Left lung (tissue), 10 donors: ENCODE data around the gene TANC1. TPM values are rescaled to one million over a fixed set of nuclear protein-coding genes. Genes with fewer than 3 reads are reported as not detected.

ENCODE experiments used
- ATAC-seq: fragments of 200-7000 bp; cut with Tn5 transposase; one replicate; pipeline ENCODE4 v1.9.1; 2020; ENCODE audit warnings: moderate library complexity
- DNase-seq, 4 donors: peaks; one replicate each; pipeline ENCODE4 v3.0.0-alpha.2; 2013 to 2020
- H3K27ac ChIP-seq, 2 donors: fragments of 200-600 bp; sonication (generic) in 1 of 2; one replicate each; pipeline versions ENCODE4 v1.5.0 to v1.8.0; 2020 to 2021
- H3K27me3 ChIP-seq, 2 donors: fragments of 200-600 bp; sonication (generic) in 1 of 2; one replicate each; pipeline versions ENCODE4 v1.5.0 to v1.8.0; 2020 to 2021
- H3K36me3 ChIP-seq, 2 donors: fragments of 200-600 bp; sonication (generic) in 1 of 2; one replicate each; pipeline versions ENCODE4 v1.5.0 to v1.8.0; 2020 to 2021
- H3K4me1 ChIP-seq, 2 donors: fragments of 200-600 bp; one replicate each; pipeline ENCODE4 v1.8.0; 2021
- H3K4me3 ChIP-seq, 2 donors: fragments of 200-600 bp; sonication (generic) in 1 of 2; one replicate each; pipeline versions ENCODE4 v1.5.0 to v1.8.0; 2020 to 2021; ENCODE audit warnings: mild to moderate bottlenecking in 1 of 2
- H3K9me3 ChIP-seq, 2 donors: fragments of 200-600 bp; sonication (generic) in 1 of 2; one replicate each; pipeline versions ENCODE4 v1.5.0 to v1.8.0; 2020 to 2021
- CTCF ChIP-seq, 2 donors: fragments of 200-600 bp; sonication (generic) in 1 of 2; IDR thresholded peaks; one replicate each; pipeline versions ENCODE4 v1.5.0 to v1.8.0; 2021; ENCODE audit warnings: antibody characterized with exemption in 2 of 2
- intact Hi-C, 2 donors: fragments of 100-400 bp; cut with DNase I; formaldehyde crosslinking; loops; one replicate each; pipeline versions ENCODE4 v1.11.2 to v1.14.2; 2022
- microRNA-seq, 2 donors: library from miRNA; unstranded; fragments of <30 nt; microRNA quantifications; one replicate each; pipeline ENCODE4, GENCODE V29; 2019
- polyA plus RNA-seq, 6 donors: library from polyadenylated mRNA; unstranded; fragments of 120-200 nt; gene quantifications; one replicate each; pipeline ENCODE4 v1.2.1, GENCODE V29; 2013; ENCODE audit not compliant: insufficient read length in 6 of 6
- total RNA-seq, 2 donors: library from RNA; stranded (reverse); fragmentation: NEBNext Ultra II Directional; extraction: Animal tissue kit (Norgen Biotek cat#: 25700); gene quantifications; one replicate each; pipeline ENCODE4 v1.2.1, GENCODE V29; 2021
- donor health status: DM: no; HTN: yes; CAD: no.
- donor health status: DM: no; HTN: no; CAD: no.

TANC1 gene
- total and polyA plus RNA-seq, 8 donors: 40.1 to 76.6 (median 53.3) TPM

- no peaks in the 10 kb centered on the region for H3K9me3 ChIP-seq
- intact Hi-C loops: no loop called here
- H3K4me3 ChIP-seq: no peak overlapping the region
- H3K4me1 ChIP-seq: no peaks in the 10 kb centered on the region
- DNase-seq (no peak), ATAC-seq (no peak)
- no peak for TF ChIP-seq CTCF (IDR thresholded peaks at IDR 0.05)
- no peak overlapping the region for H3K27ac ChIP-seq
- H3K36me3 ChIP-seq: peaks cover 0 to 12% of the 10 kb centered on the region in 2 donors
- H3K27me3 ChIP-seq: no peaks in the 10 kb centered on the region
Measured at GRCh38 chr2:159275111-159275510, 306.7 kb downstream of the TANC1 start.

- intact Hi-C loops: no loop called here
- Histone ChIP-seq H3K9me3 (no peaks in the 10 kb centered on the region), H3K27me3 (no peaks in the 10 kb centered on the region), H3K4me1 (peaks cover 0 to 2% of the 10 kb centered on the region in 2 donors), H3K36me3 (peaks cover 0 to 12% of the 10 kb centered on the region in 2 donors), H3K4me3 (no peak overlapping the region), H3K27ac (no peak overlapping the region)
- ATAC-seq (no peak), DNase-seq (no peak)
- no peak for TF ChIP-seq CTCF (IDR thresholded peaks at IDR 0.05)
Measured at GRCh38 chr2:159279700-159280099, 311.3 kb downstream of the TANC1 start.

GRCh38 chr2:159281002-159281401 is 312.6 kb downstream of the TANC1 start:
- intact Hi-C loops: no loop called here
- peaks cover 0 to 8% of the 10 kb centered on the region in 2 donors for H3K36me3 ChIP-seq
- DNase-seq: no peak
- peaks cover 0 to 15% of the 10 kb centered on the region in 2 donors for H3K4me1 ChIP-seq
- no peak for ATAC-seq
- no peaks in the 10 kb centered on the region for H3K27me3 ChIP-seq
- no peak overlapping the region for H3K27ac ChIP-seq
- H3K9me3 ChIP-seq: no peaks in the 10 kb centered on the region
- TF ChIP-seq CTCF (IDR thresholded peaks at IDR 0.05): no peak
- no peak overlapping the region for H3K4me3 ChIP-seq

Small RNAs within 50 kb of the gene (microRNA-seq; reads per million reads assigned to microRNA genes)
- gene MIR6888: 0 to 0.14 reads per million in 2 donors

Other genes starting within 250 kb of the TANC1 start
- gene DAPL1, start 173.3 kb upstream of the TANC1 start, total RNA-seq: not detected
- gene DAPL1, start 173.3 kb upstream of the TANC1 start, polyA plus RNA-seq: under 1 TPM in 4 of 6 donors, not detected in 2; 0.21 to 0.44 (median 0.32) TPM